Measurements from ENCODE around the gene CA12. TPM values are rescaled to one million over a fixed set of nuclear protein-coding genes. Genes with fewer than 3 reads are reported as not detected.

Gene CA12
- polyA plus RNA-seq, 1 experiment: 61.4 TPM

- POLR2A ChIA-PET: interaction anchor here (0.7 kb wide), 1 partner anchor 71 kb away, joined by 4 read pairs; no protein-coding TSS in a partner anchor
- DNase-seq (ENCODE audit: low read depth, low spot score): no peak
- peaks cover 2% of the 10 kb centered on the region; the same call in 1 of the 2 replicates for H3K9me3 ChIP-seq (ENCODE audit: control insufficient read depth, insufficient read depth, low read length)
- no peak overlapping the region for H3K27ac ChIP-seq (ENCODE audit: low read depth, low read length)
- CTCF ChIA-PET: no interaction called here
- H3K27me3 ChIP-seq (ENCODE audit: control insufficient read depth, insufficient read depth, low read length): no peaks in the 10 kb centered on the region
- H3K4me3 ChIP-seq (ENCODE audit: low read depth, low read length): no peak overlapping the region
- TF ChIP-seq CTCF (IDR thresholded peaks at IDR 0.05; ENCODE audit: low read depth, low read length): no peak
Measured at GRCh38 chr15:63390689-63391088, 9.0 kb upstream of the CA12 start.

DNA sequence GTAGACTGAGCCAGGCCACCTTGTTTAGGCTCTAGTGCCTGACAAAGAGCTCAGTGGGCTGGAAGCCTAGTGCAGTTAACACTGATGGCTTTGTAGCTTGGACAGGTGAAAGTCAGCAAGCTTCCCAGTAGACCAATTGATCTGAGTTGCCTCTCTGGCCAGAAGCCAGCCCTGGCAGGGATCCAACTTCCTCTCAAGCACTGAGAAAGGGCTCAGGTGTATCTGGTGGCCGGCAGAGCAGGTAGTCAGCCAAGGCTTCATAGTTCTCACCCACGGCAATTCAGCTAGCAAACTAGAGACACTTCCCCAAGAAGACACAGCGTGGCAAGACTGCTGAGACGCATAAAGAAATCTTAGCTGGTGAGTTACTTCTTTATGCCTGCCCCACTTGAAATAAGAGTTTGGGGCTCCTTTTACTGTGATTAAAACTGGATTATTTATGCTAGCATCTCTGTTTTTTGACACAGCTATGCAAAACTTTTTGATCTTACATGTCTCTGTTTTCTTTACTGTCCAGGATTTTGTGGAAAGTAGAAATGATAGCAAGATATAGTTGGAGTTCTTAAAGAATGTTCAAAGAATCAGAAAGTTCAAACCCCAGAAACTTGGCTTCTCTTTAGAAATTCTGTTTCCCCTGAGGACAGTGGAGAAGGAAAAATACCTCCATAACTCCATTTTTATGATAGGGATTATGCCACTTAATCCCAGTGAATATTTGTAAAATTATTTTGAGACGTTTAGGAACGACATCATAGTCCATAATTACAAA lies 8.4 kb upstream of the CA12 start:
- no peak for DNase-seq (ENCODE audit: low read depth, low spot score)
- CTCF ChIA-PET: interaction anchor here (0.9 kb wide), 1 partner anchor 101 kb away, joined by 3 read pairs; no protein-coding TSS in a partner anchor
- no peak for TF ChIP-seq CTCF (IDR thresholded peaks at IDR 0.05; ENCODE audit: low read depth, low read length)
- POLR2A ChIA-PET: no interaction called here
- Histone ChIP-seq H3K27ac (ENCODE audit: low read depth, low read length) (no peak overlapping the region), H3K4me3 (ENCODE audit: low read depth, low read length) (no peak overlapping the region), H3K27me3 (ENCODE audit: control insufficient read depth, insufficient read depth, low read length) (no peaks in the 10 kb centered on the region), H3K9me3 (ENCODE audit: control insufficient read depth, insufficient read depth, low read length) (peaks cover 3% of the 10 kb centered on the region; the same call in 1 of the 2 replicates)

- POLR2A ChIA-PET: no interaction called here
- CTCF ChIA-PET: interaction anchor here (1.0 to 1.2 kb wide), 2 partner anchors 14 to 16 kb away, joined by 3 to 4 read pairs; no protein-coding TSS in a partner anchor
- Histone ChIP-seq H3K27ac (ENCODE audit: low read depth, low read length) (no peak overlapping the region), H3K27me3 (ENCODE audit: control insufficient read depth, insufficient read depth, low read length) (no peaks in the 10 kb centered on the region), H3K4me3 (ENCODE audit: low read depth, low read length) (no peak overlapping the region), H3K9me3 (ENCODE audit: control insufficient read depth, insufficient read depth, low read length) (peaks cover 3% of the 10 kb centered on the region; the same call in 1 of the 2 replicates)
- no peak for DNase-seq (ENCODE audit: low read depth, low spot score)
- TF ChIP-seq CTCF (IDR thresholded peaks at IDR 0.05; ENCODE audit: low read depth, low read length): no peak
Measured at GRCh38 chr15:63388511-63388910, 6.9 kb upstream of the CA12 start.

GRCh38 chr15:63387748-63388493 lies 6.3 kb upstream of the CA12 start:
- ChIA-PET POLR2A (no interaction called here), CTCF (interaction anchor here (1.0 kb wide), 1 partner anchor 15 kb away, joined by 4 read pairs; no protein-coding TSS in a partner anchor)
- TF ChIP-seq CTCF (IDR thresholded peaks at IDR 0.05; ENCODE audit: low read depth, low read length): no peak
- Histone ChIP-seq H3K27me3 (ENCODE audit: control insufficient read depth, insufficient read depth, low read length) (no peaks in the 10 kb centered on the region), H3K9me3 (ENCODE audit: control insufficient read depth, insufficient read depth, low read length) (peaks cover 3% of the 10 kb centered on the region; the same call in 1 of the 2 replicates), H3K27ac (ENCODE audit: low read depth, low read length) (no peak overlapping the region), H3K4me3 (ENCODE audit: low read depth, low read length) (no peak overlapping the region)
- DNase-seq (ENCODE audit: low read depth, low spot score): no peak
